ENCODE data around the gene ANXA11. TPM values are rescaled to one million over a fixed set of nuclear protein-coding genes. Genes with fewer than 3 reads are reported as not detected.
A peak's percentile ranks its signal among the peaks of the same experiment; 100 is the strongest.
"Not testable (repeated sequence)": the region's sequence is repeated elsewhere in the genome, so short reads cannot be mapped to it uniquely, and the experiment has no call there.

The ANXA11 gene
- total RNA-seq, 2 experiments from 2014 or later: 249 to 277 TPM

GRCh38 chr10:80204677-80205476 lies 460 bp downstream of the ANXA11 start:
- Mint-ChIP-seq H3K9me3 (ENCODE audit: insufficient read depth) (no peaks in the 10 kb centered on the region), H3K36me3 (ENCODE audit: low read depth) (peaks cover 25% of the 10 kb centered on the region), H3K27me3 (ENCODE audit: low read depth) (no peaks in the 10 kb centered on the region), H3K4me3 (peak overlapping the region; percentile 95), H3K27ac (peak overlapping the region; percentile 87), H3K4me1 (ENCODE audit: low read depth) (peaks cover 56% of the 10 kb centered on the region)
- peak; percentile 38 for ATAC-seq
- DNase-seq: peak; percentile 46
- CTCF ChIA-PET: interaction anchor here (0.9 to 4.0 kb wide), 8 partner anchors 13 to 147 kb away, joined by 3 to 44 read pairs (median 10); no protein-coding TSS in a partner anchor
- POLR2A ChIA-PET: interaction anchor here (0.9 to 5.7 kb wide), 4 partner anchors 11 to 61 kb away, joined by 3 to 80 read pairs (median 5); no protein-coding TSS in a partner anchor

- POLR2A ChIA-PET: interaction anchor here (0.9 to 5.7 kb wide), 5 partner anchors 10 to 125 kb away, joined by 3 to 80 read pairs (median 4); no protein-coding TSS in a partner anchor
- H3K4me3 Mint-ChIP-seq: peak overlapping the region; percentile 95
- H3K27me3 Mint-ChIP-seq (ENCODE audit: low read depth): no peaks in the 10 kb centered on the region
- H3K27ac Mint-ChIP-seq: peak overlapping the region; percentile 87
- peaks cover 60% of the 10 kb centered on the region for H3K4me1 Mint-ChIP-seq (ENCODE audit: low read depth)
- no peak for DNase-seq
- peak; percentile 8 for ATAC-seq
- H3K36me3 Mint-ChIP-seq (ENCODE audit: low read depth): peaks cover 28% of the 10 kb centered on the region
- H3K9me3 Mint-ChIP-seq (ENCODE audit: insufficient read depth): no peaks in the 10 kb centered on the region
- CTCF ChIA-PET: interaction anchor here (0.7 to 4.0 kb wide), 13 partner anchors 9 to 146 kb away, joined by 3 to 44 read pairs (median 6); no protein-coding TSS in a partner anchor
Measured at GRCh38 chr10:80203835-80204676, 1.3 kb downstream of the ANXA11 start.

- Mint-ChIP-seq H3K4me3 (peak overlapping the region; percentile 95), H3K9me3 (ENCODE audit: insufficient read depth) (no peaks in the 10 kb centered on the region), H3K4me1 (ENCODE audit: low read depth) (peaks cover 68% of the 10 kb centered on the region), H3K36me3 (ENCODE audit: low read depth) (peaks cover 28% of the 10 kb centered on the region), H3K27ac (peak overlapping the region; percentile 87), H3K27me3 (ENCODE audit: low read depth) (no peaks in the 10 kb centered on the region)
- DNase-seq (peak; percentile 84), ATAC-seq (peak; percentile 73)
- CTCF ChIA-PET: interaction anchor here (0.7 to 4.0 kb wide), 13 partner anchors 9 to 145 kb away, joined by 3 to 44 read pairs (median 6); no protein-coding TSS in a partner anchor
- POLR2A ChIA-PET: interaction anchor here (0.9 to 5.7 kb wide), 5 partner anchors 12 to 124 kb away, joined by 3 to 80 read pairs (median 4); no protein-coding TSS in a partner anchor
Measured at GRCh38 chr10:80202934-80203834, 2.2 kb downstream of the ANXA11 start.

- ATAC-seq; H3K27me3 Mint-ChIP-seq (ENCODE audit: low read depth); DNase-seq; H3K9me3 Mint-ChIP-seq (ENCODE audit: insufficient read depth): not testable (repeated sequence)
- Mint-ChIP-seq H3K27ac (peak overlapping the region; percentile 87), H3K4me3 (peak overlapping the region; percentile 95), H3K4me1 (ENCODE audit: low read depth) (peaks cover 74% of the 10 kb centered on the region), H3K36me3 (ENCODE audit: low read depth) (peaks cover 28% of the 10 kb centered on the region)
- CTCF ChIA-PET: interaction anchor here (1.1 to 4.0 kb wide), 7 partner anchors 8 to 58 kb away, joined by 3 to 44 read pairs (median 12); no protein-coding TSS in a partner anchor
- POLR2A ChIA-PET: interaction anchor here (0.9 to 5.7 kb wide), 2 partner anchors 11 to 16 kb away, joined by 6 to 80 read pairs; no protein-coding TSS in a partner anchor
Measured at GRCh38 chr10:80202530-80202929, 2.8 kb downstream of the ANXA11 start.

GRCh38 chr10:80201608-80202141 lies 3.7 kb downstream of the ANXA11 start:
- peaks cover 29% of the 10 kb centered on the region for H3K36me3 Mint-ChIP-seq (ENCODE audit: low read depth)
- ChIA-PET POLR2A (interaction anchor here (1.1 to 5.7 kb wide), 2 partner anchors 15 to 123 kb away, joined by 3 to 80 read pairs; no protein-coding TSS in a partner anchor), CTCF (interaction anchor here (1.1 to 4.0 kb wide), 5 partner anchors 11 to 57 kb away, joined by 3 to 44 read pairs (median 6); no protein-coding TSS in a partner anchor)
- peaks cover 83% of the 10 kb centered on the region for H3K4me1 Mint-ChIP-seq (ENCODE audit: low read depth)
- H3K9me3 Mint-ChIP-seq (ENCODE audit: insufficient read depth): no peaks in the 10 kb centered on the region
- ATAC-seq (no peak), DNase-seq (no peak)
- no peak overlapping the region for H3K4me3 Mint-ChIP-seq
- H3K27me3 Mint-ChIP-seq (ENCODE audit: low read depth): no peaks in the 10 kb centered on the region
- H3K27ac Mint-ChIP-seq: peak overlapping the region; percentile 27

GRCh38 chr10:80200687-80201086 lies 4.7 kb downstream of the ANXA11 start:
- ChIA-PET CTCF (interaction anchor here (1.4 to 4.0 kb wide), 3 partner anchors 12 to 16 kb away, joined by 4 to 44 read pairs (median 8); no protein-coding TSS in a partner anchor), POLR2A (interaction anchor here (1.2 kb wide), 1 partner anchor 33 kb away, joined by 3 read pairs; no protein-coding TSS in a partner anchor)
- no peak for DNase-seq
- Mint-ChIP-seq H3K27me3 (ENCODE audit: low read depth) (no peaks in the 10 kb centered on the region), H3K36me3 (ENCODE audit: low read depth) (peaks cover 36% of the 10 kb centered on the region), H3K4me3 (no peak overlapping the region), H3K4me1 (ENCODE audit: low read depth) (peaks cover 84% of the 10 kb centered on the region), H3K27ac (peak overlapping the region; percentile 21), H3K9me3 (ENCODE audit: insufficient read depth) (no peaks in the 10 kb centered on the region)
- no peak for ATAC-seq

- Mint-ChIP-seq H3K36me3 (ENCODE audit: low read depth) (peaks cover 40% of the 10 kb centered on the region), H3K4me3 (no peak overlapping the region), H3K27ac (no peak overlapping the region), H3K9me3 (ENCODE audit: insufficient read depth) (no peaks in the 10 kb centered on the region), H3K4me1 (ENCODE audit: low read depth) (peaks cover 86% of the 10 kb centered on the region), H3K27me3 (ENCODE audit: low read depth) (no peaks in the 10 kb centered on the region)
- ATAC-seq: no peak
- ChIA-PET CTCF (interaction anchor here (2.6 kb wide), 1 partner anchor 12 kb away, joined by 8 read pairs; no protein-coding TSS in a partner anchor), POLR2A (interaction anchor here (1.2 kb wide), 1 partner anchor 32 kb away, joined by 3 read pairs; no protein-coding TSS in a partner anchor)
- DNase-seq: no peak
Measured at GRCh38 chr10:80200259-80200658, 5.1 kb downstream of the ANXA11 start.

- Mint-ChIP-seq H3K27me3 (ENCODE audit: low read depth) (no peaks in the 10 kb centered on the region), H3K4me3 (no peak overlapping the region), H3K27ac (no peak overlapping the region), H3K4me1 (ENCODE audit: low read depth) (peaks cover 88% of the 10 kb centered on the region), H3K36me3 (ENCODE audit: low read depth) (peaks cover 44% of the 10 kb centered on the region), H3K9me3 (ENCODE audit: insufficient read depth) (no peaks in the 10 kb centered on the region)
- ChIA-PET POLR2A (interaction anchor here (1.2 kb wide), 1 partner anchor 32 kb away, joined by 3 read pairs; no protein-coding TSS in a partner anchor), CTCF (interaction anchor here (2.6 kb wide), 1 partner anchor 12 kb away, joined by 8 read pairs; no protein-coding TSS in a partner anchor)
- ATAC-seq (no peak), DNase-seq (no peak)
Measured at GRCh38 chr10:80199828-80200227, 5.5 kb downstream of the ANXA11 start.

GRCh38 chr10:80197972-80198916 lies 7.1 kb downstream of the ANXA11 start:
- H3K4me1 Mint-ChIP-seq (ENCODE audit: low read depth): peaks cover 82% of the 10 kb centered on the region
- POLR2A ChIA-PET: no interaction called here

More at GRCh38 chr10:80197972-80198916, 7.1 kb downstream of the ANXA11 start:
- Mint-ChIP-seq H3K4me3 (peak overlapping the region; percentile 13), H3K9me3 (ENCODE audit: insufficient read depth) (no peaks in the 10 kb centered on the region), H3K27ac (peak overlapping the region; percentile 77), H3K36me3 (ENCODE audit: low read depth) (peaks cover 46% of the 10 kb centered on the region), H3K27me3 (ENCODE audit: low read depth) (no peaks in the 10 kb centered on the region)
- CTCF ChIA-PET: interaction anchor here (2.5 to 2.6 kb wide), 2 partner anchors 10 kb away, joined by 8 to 10 read pairs; no protein-coding TSS in a partner anchor
- peak; percentile 13 for ATAC-seq
- no peak for DNase-seq

All from activated CD8-positive, alpha-beta T cell treated with anti-CD3 and anti-CD28 coated beads, Interleukin-2, amount 10 ng/mL, durations not matched to agents 7 days and 5 days (primary cell).